GM03348 (cell line): ENCODE data around the gene ANKRD34A.

Experiments used
- DNase-seq: peaks from one replicate; pipeline ENCODE4 v3.0.0; 2012; ENCODE audit warnings: low spot score

Gene ANKRD34A

GRCh38 chr1:145990249-145990855 is 26.0 kb upstream of the ANKRD34A start:
- no peak for DNase-seq

DNA sequence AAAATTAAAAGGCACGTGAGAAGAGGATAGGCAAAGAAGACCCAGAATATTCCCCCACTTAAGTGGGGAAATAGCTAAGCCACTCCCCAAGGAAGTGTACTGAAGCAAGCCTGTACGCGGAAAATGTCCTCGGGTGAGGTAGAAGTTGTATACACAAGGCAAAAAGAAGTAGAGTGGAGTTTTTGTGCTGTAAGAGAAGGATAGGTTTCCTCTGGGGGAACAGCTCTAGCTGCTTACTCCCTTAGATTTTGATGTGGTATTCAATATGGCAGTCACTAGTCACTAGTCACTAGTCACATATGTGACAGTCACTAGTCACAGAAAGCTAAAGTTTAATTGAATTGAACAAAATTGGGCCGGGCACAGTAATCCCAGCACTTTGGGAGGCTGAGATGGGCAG is 24.4 kb upstream of the ANKRD34A start:
- no peak for DNase-seq

- DNase-seq = no peak
Observed at GRCh38 chr1:145987926-145988325, 23.6 kb upstream of the ANKRD34A start.

- DNase-seq = no peak
Observed at GRCh38 chr1:145986551-145986950, 22.2 kb upstream of the ANKRD34A start.

DNA sequence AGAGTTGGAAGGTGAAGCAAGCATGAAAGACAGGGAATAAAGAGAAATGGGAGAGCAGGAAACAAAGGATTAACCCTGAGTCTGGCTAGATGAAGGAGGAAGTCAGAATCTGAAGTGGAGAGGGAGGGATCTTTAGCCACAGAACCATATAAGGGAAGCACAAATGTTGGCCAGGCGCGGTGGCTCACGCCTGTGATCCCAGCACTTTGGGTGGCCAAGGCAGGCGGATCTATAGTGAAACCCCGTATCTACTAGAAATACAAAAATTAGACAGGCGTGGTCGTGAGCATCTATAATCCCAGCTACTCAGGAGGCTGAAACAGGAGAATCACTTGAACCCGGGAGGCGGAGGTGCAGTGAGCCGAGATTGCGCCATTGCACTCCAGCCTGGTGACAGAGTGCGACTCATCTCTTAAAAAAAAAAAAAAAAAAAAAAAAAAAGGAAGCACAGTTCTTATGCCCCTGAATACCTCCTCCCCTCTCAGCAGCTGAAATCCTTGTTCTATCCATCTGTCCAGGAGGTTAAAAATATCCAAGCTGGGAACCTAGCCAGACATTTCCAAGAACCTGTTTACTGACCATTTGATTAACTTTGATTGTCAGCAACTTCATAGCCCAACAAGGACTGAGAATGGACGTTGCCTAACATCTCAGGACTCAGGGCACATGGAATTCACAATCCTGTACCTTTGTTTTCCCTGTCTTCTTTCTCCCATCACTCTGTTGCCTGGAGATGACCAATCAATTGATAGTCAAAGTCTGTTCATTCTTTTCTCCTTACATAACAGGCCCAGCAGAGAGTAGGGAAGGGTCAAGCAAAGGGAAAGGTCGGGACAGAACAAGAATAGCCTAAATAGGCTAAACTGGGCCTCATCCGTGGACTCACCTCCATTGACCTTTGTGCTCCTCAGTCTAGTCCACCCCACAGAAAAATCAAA is 21.4 kb upstream of the ANKRD34A start:
- no peak for DNase-seq

DNA sequence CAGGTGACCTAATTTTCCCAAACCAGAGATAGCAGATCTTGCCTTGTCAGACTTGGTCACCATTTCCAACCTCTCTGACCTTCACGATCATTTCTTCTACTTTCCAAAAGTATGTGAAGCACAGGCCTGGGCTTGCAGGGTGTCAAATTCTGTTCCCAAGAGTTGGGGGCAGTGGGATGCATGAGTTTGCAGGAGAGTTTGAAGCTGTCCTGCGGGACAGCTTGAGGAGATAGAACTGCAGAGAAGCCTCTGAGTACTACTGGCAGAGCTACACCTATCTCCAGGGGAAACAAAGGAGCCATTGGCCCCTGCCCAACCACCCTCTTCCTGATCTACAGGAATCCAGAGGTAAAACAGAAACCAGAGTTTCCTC is 20.7 kb upstream of the ANKRD34A start:
- no peak for DNase-seq

GRCh38 chr1:145983960-145984830 is 19.8 kb upstream of the ANKRD34A start:
- DNase-seq = no peak

GRCh38 chr1:145983206-145983675 is 18.9 kb upstream of the ANKRD34A start:
- DNase-seq = no peak

DNA sequence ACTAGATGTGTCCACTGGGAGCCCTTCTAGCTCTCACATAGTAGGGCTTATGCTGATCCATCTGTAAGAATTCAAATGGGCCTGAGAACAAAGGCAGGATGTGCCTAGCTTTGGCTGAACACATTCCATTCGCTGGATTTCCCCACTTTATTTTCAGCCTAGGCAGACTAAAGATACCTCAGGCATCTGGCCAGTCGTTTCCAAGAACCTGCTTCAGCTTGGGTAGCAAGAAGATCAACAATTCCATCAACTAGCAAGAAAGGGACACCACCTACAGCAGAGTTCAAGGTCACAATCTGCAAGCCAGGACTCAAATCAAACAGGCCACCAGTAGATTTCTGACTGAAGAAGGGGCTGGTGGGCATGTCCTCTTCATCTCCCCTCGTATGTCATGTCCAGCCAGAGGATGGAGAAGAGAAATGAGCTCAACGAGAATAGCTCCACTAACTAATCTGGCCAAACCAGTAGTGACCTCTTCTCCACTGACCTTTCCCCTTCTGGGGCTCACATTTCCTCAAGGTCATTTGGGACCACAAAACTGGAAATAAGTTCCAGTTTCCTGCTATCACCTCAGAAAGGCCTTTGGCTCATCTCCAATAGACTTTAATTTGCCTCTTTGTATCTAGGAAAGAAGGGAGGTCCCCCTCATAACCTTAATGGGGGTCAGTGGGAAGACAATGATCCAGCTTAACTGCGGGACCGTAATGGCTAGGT is 17.8 kb upstream of the ANKRD34A start:
- DNase-seq = no peak

DNA sequence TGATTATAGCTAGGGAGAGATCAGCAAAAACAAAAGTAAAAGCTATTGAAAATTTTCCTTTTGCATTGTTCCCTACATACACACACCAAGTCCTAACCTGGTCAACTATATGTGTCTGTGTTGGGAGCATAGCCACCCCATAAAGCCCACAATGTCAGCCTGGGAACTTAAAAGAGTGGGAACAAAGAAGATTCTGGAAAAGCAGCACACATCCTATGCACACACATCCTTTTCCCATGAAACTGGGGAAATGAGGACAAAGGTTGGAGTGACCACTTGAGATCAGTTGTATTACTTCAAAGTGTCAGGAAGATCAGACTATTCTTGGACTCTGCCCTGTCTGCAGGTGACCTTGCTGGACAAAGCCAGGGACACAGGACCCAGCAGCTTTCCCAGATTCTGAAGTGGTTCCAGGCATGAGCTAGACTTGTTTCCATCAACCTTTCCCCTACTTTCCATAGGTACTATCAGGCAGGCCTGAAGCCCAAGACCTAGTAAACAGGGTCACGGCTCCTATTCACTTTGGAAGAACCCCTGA is 16.2 kb upstream of the ANKRD34A start:
- DNase-seq = no peak

GRCh38 chr1:145979746-145980456 is 15.5 kb upstream of the ANKRD34A start:
- DNase-seq = no peak

GRCh38 chr1:145978854-145979745 is 14.7 kb upstream of the ANKRD34A start:
- DNase-seq = peak; percentile 94

GRCh38 chr1:145978471-145978853 is 14.1 kb upstream of the ANKRD34A start:
- no peak for DNase-seq

DNA sequence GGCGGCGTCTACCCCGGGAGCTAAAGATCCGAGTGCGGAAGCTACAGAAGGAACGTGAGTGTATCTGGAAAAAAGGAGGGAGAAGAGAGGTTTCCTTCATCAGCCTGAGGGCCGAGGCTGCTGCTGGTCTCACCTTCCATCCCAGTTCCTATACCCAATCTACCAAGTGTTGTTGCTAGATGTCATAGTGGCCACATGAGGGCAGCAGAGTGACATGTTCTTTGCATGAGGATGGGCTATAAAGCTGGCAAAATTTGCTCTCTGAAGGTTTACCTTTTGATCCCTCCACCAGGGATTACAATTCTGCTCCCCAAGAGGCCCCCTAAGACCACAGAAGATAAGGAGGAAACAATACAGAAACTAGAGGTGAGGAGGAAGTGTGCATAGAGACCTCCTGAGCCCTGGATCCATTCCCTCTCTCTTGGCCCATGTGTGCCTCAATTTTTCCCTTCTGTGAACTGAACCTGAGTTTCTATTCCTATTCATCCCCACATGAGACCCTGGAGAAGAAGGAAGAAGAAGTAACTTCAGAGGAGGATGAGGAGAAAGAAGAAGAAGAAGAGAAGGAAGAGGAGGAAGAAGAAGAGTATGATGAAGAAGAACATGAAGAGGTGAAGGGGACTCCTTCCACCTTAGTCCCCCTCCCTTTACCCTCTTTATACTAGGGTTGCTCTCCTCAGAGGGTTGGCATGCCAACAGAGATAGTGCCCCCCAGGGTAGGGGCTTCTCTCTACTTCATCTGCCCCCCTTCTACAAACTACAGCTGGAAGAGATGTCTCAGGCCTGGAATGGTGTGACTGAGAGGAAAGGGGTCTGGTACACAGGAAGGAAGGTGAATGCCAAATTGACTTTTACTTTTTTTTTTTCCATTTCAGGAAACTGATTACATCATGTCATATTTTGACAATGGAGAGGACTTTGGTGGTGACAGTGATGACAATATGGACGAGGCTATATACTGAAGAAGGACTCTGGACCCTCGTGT is 13.4 kb upstream of the ANKRD34A start:
- peak; percentile 77 for DNase-seq

DNA sequence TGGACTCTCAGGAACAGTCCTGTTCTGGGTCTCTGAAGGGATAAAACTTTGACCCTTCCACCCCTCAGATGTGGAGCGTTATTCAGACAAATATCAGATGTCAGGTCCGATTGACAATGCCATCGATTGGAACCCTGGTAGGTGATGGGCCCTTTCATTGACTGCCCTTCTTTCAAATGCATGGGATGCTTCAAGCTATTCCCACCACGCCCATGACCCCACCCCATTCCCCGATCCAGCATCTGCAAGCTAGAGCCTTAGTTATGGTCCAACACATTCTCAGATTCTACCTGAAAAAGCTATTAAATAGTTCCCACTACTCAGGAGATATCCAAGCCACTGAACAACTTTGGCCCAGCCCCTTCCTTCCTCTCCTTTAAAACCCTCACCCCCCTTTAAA is 12.6 kb upstream of the ANKRD34A start:
- no peak for DNase-seq

DNA sequence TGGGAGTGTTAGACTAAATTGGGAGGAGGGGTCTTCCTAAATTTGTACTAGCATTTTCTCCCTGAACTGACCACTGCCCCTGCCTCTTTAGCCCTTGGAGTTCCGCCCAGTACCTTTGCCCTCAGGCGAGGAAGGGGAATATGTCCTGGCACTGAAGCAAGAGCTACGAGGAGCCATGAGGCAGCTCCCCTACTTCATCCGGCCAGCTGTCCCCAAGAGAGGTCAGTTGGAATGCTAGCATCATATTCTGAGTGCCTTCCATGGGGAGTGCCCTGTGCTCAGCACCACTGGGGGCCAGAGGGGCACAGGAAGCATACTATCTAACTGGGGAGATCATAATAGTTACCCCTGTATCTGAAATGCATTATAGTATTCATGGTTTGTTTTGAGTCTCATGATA is 10.8 kb upstream of the ANKRD34A start:
- DNase-seq = no peak

DNA sequence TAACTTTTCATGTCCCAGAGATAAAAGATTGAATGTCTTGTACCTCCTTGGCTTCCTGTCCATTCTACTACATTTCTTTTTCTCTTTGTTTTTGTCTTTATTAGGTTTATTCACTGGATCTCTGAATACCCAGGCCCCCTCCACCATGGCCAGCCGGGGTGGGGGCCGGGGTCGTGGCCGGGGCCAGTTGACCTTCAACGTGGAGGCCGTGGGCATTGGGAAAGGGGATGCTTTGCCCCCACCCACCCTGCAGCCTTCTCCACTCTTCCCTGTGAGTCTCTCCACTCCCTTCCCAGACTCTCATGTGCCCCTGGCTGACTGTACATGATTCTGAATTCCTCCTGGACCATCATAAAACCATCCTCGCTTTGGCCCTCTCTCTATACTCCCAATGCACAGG is 10.3 kb upstream of the ANKRD34A start:
- no peak for DNase-seq

- no peak for DNase-seq
Observed at GRCh38 chr1:145972580-145972979, 8.2 kb upstream of the ANKRD34A start.

- no peak for DNase-seq
Observed at GRCh38 chr1:145967288-145967687, 2.9 kb upstream of the ANKRD34A start.
